GM21360 (cell line): Measurements from ENCODE around the gene OAS1.
A peak's percentile ranks its signal among the peaks of the same experiment; 100 is the strongest.

Source experiments
- ATAC-seq: cut with Tn5 transposase; IDR thresholded peaks from one replicate; pipeline ENCODE4 v1.9.1; 2021; ENCODE audit warnings: mild to moderate bottlenecking, moderate library complexity; ENCODE audit not compliant: unreplicated experiment

The OAS1 gene

GRCh38 chr12:112906712-112907414, at the start of gene OAS1:
Gene OAS1 (plus strand): TSS chr12:112906962. CDS start chr12:112907040, 78 bp downstream.
- ATAC-seq: peak; percentile 58

- no peak for ATAC-seq
Observed at GRCh38 chr12:112859291-112859690, 47.5 kb upstream of the OAS1 start.

DNA sequence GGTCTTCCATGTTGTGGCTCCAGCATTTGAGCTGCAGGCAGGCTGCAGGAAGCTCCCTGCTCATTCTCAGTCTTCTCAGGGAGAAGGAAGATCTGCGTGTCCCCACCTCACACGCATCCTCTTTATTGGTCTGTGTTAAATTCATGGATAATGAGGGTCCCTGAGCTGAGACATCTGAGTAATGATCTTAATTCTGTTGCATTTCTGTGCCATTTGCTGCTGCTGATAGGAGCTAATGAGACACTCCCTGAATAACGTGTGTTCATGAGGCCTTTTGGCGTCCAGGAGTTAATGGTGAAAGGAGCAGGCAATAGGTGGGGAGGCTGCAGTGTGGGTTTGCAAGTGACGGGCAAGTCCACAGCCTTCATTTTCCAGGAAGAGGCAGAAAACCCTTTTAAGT, 46.6 kb upstream of the OAS1 start:
- no peak for ATAC-seq

DNA sequence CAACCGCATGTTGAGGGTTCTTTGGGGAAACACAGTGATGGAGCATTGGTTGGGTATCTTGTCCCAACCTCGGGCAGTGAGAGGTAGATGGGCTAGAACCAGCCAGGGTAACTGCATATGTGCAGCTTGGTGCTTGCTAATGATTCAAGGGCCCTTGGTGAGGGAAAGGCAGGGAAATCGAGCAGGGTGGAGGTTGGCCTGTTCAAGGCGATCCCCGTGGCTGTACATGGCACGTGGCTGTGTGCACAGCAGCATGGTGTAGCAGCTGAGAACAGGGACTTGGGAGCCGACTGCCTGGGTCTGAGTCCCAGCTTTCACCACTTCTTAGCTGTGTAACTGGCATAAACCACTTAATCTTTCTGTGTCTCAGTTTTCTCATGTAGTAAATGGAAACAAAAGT, 45.5 kb upstream of the OAS1 start:
- ATAC-seq: no peak

DNA sequence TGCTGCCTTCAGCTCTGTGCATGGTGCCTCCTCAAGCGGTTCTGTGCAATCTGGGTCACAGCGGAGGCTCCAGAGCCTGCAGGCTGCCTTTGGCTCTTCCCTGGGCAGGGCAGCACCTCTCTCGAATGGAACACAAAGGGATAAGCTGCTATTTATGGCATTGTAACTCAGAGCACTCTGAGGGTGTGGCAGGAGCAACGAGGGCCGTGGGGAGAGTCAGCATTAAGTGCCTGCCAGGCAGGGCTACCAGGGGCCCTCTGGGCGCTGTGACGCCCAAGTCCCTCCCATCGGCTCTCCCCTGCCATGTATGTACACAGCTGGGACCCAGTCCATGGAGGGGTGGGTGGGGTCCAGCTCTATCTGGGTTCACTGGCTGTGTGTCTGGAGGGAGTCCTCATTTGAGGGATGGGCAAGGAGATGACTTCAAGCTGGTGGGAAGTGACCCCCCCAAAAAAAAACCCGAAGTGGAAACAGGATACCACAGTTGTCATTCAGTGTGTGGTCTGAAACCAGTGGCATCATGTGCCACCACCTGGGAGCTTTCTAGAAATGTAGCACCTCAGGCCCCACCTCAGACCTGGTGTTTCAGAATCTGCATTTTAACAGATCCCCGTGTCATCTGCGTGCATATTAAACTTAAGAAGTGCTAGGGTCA, 44.0 kb upstream of the OAS1 start:
- no peak for ATAC-seq

- no peak for ATAC-seq
Observed at GRCh38 chr12:112868459-112869041, 38.2 kb upstream of the OAS1 start.

DNA sequence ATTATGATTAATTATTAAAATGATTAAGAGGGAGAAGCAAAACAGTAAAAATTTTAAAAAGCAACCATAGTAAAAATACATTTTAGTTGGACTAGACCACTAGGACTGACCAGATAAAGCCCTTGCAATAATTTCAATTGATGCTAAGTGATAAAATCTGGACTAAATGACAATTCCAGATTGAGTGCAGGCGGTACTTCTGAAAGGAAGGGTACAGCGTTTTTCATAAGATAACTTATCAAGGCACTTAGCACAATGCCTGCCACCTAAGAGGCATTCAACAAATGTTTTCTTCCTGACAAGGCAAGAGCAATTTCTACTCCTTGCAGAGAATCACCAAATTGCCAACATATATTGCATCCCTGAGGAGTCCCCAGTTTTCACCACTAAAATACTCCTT, 37.7 kb upstream of the OAS1 start:
- ATAC-seq: no peak

DNA sequence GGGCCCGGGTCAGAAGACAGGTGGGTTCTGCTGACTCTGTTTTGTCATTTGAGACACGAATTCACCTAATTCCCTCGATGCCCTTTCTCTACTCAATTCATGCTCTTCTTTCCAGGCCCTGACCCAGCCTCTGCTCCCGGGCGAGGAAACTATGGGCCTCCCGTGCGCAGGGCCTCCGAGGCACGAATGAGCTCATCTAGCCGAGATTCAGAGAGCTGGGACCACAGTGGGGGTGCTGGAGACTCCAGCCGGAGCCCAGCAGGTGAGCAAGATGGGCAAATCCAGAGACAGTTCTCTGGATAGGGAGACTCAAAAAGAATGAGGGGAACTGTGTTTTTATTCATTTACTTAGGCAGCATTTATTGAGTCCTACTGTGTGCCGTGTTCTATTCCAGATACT, 37.0 kb upstream of the OAS1 start:
- no peak for ATAC-seq

DNA sequence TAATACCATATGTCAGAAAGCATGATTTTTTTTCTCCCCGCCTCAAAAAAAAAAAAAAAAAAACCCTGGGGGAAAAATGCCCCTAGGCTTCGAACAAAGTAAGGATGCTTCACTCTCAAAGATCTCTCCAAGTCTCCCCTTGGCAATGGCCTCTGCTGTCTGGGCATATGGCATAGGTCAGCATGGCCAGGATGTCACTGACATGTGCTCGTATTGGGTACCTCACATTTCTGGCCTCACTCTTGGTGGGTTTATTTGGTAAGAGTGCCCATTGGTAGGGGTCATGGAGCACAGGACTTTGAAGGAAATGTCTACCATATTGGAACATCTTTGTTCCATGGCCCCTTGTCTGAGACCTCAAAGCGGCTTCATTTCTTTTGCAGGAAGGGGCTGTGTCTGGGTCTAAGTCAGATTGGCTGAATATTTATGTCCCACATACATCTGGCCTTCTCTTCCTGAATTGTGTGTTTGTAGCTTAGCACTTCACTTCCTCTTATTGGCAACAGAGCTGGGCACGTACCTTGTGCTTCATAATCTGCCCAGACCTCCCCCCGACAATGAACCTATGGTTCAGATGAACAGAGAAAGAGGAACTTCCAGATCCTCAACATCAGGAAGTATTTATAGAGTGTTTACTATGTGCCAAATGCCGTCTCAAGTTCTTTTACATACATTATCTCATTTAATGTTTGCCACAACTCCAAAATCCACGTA, 36.3 kb upstream of the OAS1 start:
- ATAC-seq: no peak

GRCh38 chr12:112875608-112876007, 31.2 kb upstream of the OAS1 start:
- ATAC-seq: no peak

DNA sequence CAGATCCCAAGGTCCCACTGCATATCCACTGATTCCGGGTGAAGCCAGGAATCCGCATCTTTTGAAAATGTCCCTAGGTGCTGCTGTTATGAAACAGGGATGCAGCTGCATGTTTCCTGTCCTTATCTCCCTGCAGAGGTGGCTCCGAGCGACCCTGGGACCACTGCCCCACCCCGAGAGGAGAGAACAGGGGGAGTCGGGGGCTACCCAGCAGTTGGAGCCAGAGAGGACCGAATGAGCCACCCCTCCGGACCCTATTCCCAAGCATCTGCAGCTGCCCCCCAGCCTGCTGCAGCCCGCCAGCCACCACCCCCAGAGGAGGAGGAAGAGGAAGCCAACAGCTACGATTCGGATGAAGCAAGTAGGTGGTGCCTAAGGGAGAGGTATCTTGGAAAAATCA, 30.3 kb upstream of the OAS1 start:
- no peak for ATAC-seq

DNA sequence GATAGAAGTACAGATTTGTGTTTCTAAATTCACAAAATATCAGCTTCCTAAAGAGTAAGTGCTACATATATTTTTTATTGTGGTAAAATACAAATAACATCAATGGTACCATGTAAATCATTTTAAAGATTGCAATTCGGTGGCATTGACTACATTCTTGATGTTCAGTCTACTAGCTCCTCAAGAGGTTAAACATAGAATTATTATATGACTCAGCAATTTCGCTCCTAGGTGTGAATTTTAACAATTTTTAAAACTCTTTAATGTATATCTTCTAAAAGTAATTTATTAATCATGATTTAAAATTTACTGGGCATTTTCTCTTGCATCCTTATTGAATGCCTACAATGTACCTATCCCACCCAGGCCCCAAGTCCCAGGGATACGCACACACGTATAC, 29.8 kb upstream of the OAS1 start:
- ATAC-seq: no peak

- no peak for ATAC-seq
Observed at GRCh38 chr12:112878488-112878887, 28.3 kb upstream of the OAS1 start.

DNA sequence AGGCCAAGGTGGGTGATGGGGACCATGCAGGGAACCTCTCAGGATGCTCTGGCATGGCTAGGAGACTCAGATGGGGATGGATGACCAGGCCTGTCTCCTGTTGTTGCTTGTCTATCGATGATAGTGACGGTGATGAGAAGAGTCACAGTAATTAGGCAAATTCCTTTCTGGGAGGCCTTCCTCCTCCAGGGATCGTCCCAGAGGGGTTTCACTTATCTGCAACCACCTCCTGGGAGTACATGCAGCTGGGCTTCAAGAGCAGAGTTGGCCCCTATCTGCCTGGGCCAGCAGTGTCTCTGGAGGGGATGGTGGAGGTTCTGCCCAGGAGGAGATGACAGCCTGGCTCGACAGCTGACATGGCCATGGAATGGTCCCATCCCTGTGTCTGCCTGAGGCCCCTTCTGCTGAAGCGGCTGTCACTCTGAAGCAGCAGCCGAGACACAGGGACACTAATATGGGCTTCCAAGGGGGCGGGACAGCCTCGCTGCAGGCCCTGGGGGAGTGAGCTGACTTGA, 27.5 kb upstream of the OAS1 start:
- no peak for ATAC-seq

GRCh38 chr12:112881602-112882001, 25.2 kb upstream of the OAS1 start:
- no peak for ATAC-seq

- ATAC-seq: no peak
Observed at GRCh38 chr12:112885236-112885635, 21.5 kb upstream of the OAS1 start.

- no peak for ATAC-seq
Observed at GRCh38 chr12:112887550-112887949, 19.2 kb upstream of the OAS1 start.

- ATAC-seq: no peak
Observed at GRCh38 chr12:112891093-112892024, 15.4 kb upstream of the OAS1 start.

- no peak for ATAC-seq
Observed at GRCh38 chr12:112892856-112893255, 13.9 kb upstream of the OAS1 start.

DNA sequence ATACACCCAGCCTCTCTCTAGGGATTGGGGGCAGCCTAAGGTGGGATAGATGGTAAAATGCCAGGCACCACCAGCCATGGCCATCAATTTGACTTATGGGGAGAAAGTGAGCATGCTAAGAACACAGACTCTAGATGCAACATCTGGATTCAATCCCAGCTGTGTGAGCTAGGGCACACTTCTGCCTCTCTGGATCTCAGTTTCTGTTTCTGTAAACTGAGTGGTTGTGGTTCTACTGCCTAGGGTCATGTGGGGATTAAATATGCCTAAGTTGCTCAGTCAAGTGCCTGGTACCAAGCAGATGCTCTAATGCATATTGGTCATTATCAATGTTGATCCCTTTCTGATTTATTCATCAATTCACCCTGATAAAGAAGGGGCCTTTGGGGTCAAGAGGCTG, 12.6 kb upstream of the OAS1 start:
- ATAC-seq: no peak
